GM21360 (cell line): ENCODE results near the gene CFAP77.

Source experiments
- ATAC-seq: cut with Tn5 transposase; IDR thresholded peaks from one replicate; pipeline ENCODE4 v1.9.1; 2021; ENCODE audit warnings: mild to moderate bottlenecking, moderate library complexity; ENCODE audit not compliant: unreplicated experiment

Gene CFAP77

GRCh38 chr9:132590318-132591182 lies 180.5 kb downstream of the CFAP77 start:
- no peak for ATAC-seq

GRCh38 chr9:132591244-132591643 lies 181.2 kb downstream of the CFAP77 start:
- no peak for ATAC-seq

- no peak for ATAC-seq
Observed at GRCh38 chr9:132591751-132592314, 181.8 kb downstream of the CFAP77 start.

- no peak for ATAC-seq
Observed at GRCh38 chr9:132592451-132592850, 182.4 kb downstream of the CFAP77 start.

- no peak for ATAC-seq
Observed at GRCh38 chr9:132594412-132594811, 184.4 kb downstream of the CFAP77 start.

GRCh38 chr9:132595319-132595718 lies 185.3 kb downstream of the CFAP77 start:
- ATAC-seq: no peak

- ATAC-seq: no peak
Observed at GRCh38 chr9:132596200-132596599, 186.2 kb downstream of the CFAP77 start.

- ATAC-seq: no peak
Observed at GRCh38 chr9:132597073-132597775, 187.2 kb downstream of the CFAP77 start.

GRCh38 chr9:132600326-132600984 lies 190.4 kb downstream of the CFAP77 start:
- ATAC-seq: no peak

GRCh38 chr9:132602207-132602606 lies 192.2 kb downstream of the CFAP77 start:
- no peak for ATAC-seq

- ATAC-seq: no peak
Observed at GRCh38 chr9:132605387-132605786, 195.4 kb downstream of the CFAP77 start.

GRCh38 chr9:132606066-132606465 lies 196.1 kb downstream of the CFAP77 start:
- no peak for ATAC-seq

GRCh38 chr9:132609184-132609583 lies 199.2 kb downstream of the CFAP77 start:
- ATAC-seq: no peak

GRCh38 chr9:132609829-132610228 lies 199.8 kb downstream of the CFAP77 start:
- no peak for ATAC-seq

GRCh38 chr9:132610661-132611060 lies 200.7 kb downstream of the CFAP77 start:
- no peak for ATAC-seq

GRCh38 chr9:132614324-132614723 lies 204.3 kb downstream of the CFAP77 start:
- ATAC-seq: no peak

- no peak for ATAC-seq
Observed at GRCh38 chr9:132615774-132616173, 205.8 kb downstream of the CFAP77 start.

GRCh38 chr9:132616725-132617124 lies 206.7 kb downstream of the CFAP77 start:
- ATAC-seq: no peak

- ATAC-seq: no peak
Observed at GRCh38 chr9:132622159-132622558, 212.1 kb downstream of the CFAP77 start.
